ENCODE results near the gene CKLF.

- TF ChIP-seq CTCF (IDR thresholded peaks at IDR 0.05 in 4 of 5, conservative IDR thresholded peaks at IDR 0.05 in 1 of 5) (no peak), POLR2A (IDR thresholded peaks at IDR 0.05) (no peak)
Measured at GRCh38 chr16:66601471-66601870, 49.1 kb downstream of the CKLF start.
